Fibroblast of lung (primary cell): ENCODE data around the gene CCL20.
"Not testable (repeated sequence)": the region's sequence is repeated elsewhere in the genome, so short reads cannot be mapped to it uniquely, and the experiment has no call there.

Experiments
- CTCF ChIP-seq, 2 donors: IDR thresholded peaks in 1 of 2; conservative IDR thresholded peaks in 1 of 2; 1 replicate in 1 of 2; 2 replicates in 1 of 2; pipeline ENCODE4 v1.5.1; 2011 to 2012; ENCODE audit warnings: low read length in 2 of 2, control low read depth in 1 of 2, inconsistent platforms in 1 of 2, low read depth in 1 of 2, mild to moderate bottlenecking in 1 of 2
- EZH2 ChIP-seq: IDR thresholded peaks from 2 replicates; pipeline ENCODE4 v1.5.1; 2012; ENCODE audit warnings: low read length, control low read depth, mild to moderate bottlenecking; ENCODE audit errors: missing control alignments

GRCh38 chr2:227839339-227840129 lies 25.9 kb downstream of the CCL20 start:
- TF ChIP-seq CTCF (conservative IDR thresholded peaks at IDR 0.05 in 1 of 2, IDR thresholded peaks at IDR 0.05 in 1 of 2; ENCODE audit: low read depth in 1 of 2, low read length in 2 of 2); EZH2: not testable (repeated sequence)
